Measurements from ENCODE around the gene NUDT3.
"Not testable (repeated sequence)": the region's sequence is repeated elsewhere in the genome, so short reads cannot be mapped to it uniquely, and the experiment has no call there.

The NUDT3 gene

GRCh38 chr6:34371865-34372264 is 20.6 kb downstream of the NUDT3 start:
- not testable (repeated sequence) for DNase-seq (ENCODE audit: low read depth in 4 of 4, low spot score in 1 of 4)

- no peak for DNase-seq (ENCODE audit: low read depth in 4 of 4, low spot score in 1 of 4)
These were observed 22.1 kb downstream of the NUDT3 start for GRCh38 chr6:34370361-34370760.

GRCh38 chr6:34369385-34369784 is 23.1 kb downstream of the NUDT3 start:
- DNase-seq (ENCODE audit: low read depth in 4 of 4, low spot score in 1 of 4), result no peak

GRCh38 chr6:34366639-34366921 is 25.9 kb downstream of the NUDT3 start:
- DNase-seq (ENCODE audit: low read depth in 4 of 4, low spot score in 1 of 4), result no peak

- not testable (repeated sequence) for DNase-seq (ENCODE audit: low read depth in 4 of 4, low spot score in 1 of 4)
These were observed 26.5 kb downstream of the NUDT3 start for GRCh38 chr6:34365781-34366638.

GRCh38 chr6:34363681-34364075 is 28.8 kb downstream of the NUDT3 start:
- not testable (repeated sequence) for DNase-seq (ENCODE audit: low read depth in 4 of 4, low spot score in 1 of 4)

- DNase-seq (ENCODE audit: low read depth in 4 of 4, low spot score in 1 of 4), result no peak
These were observed 29.4 kb downstream of the NUDT3 start for GRCh38 chr6:34362909-34363680.

- no peak for DNase-seq (ENCODE audit: low read depth in 4 of 4, low spot score in 1 of 4)
These were observed 30.3 kb downstream of the NUDT3 start for GRCh38 chr6:34362176-34362575.

GRCh38 chr6:34360556-34360955 is 31.9 kb downstream of the NUDT3 start:
- DNase-seq (ENCODE audit: low read depth in 4 of 4, low spot score in 1 of 4), result no peak

- no peak for DNase-seq (ENCODE audit: low read depth in 4 of 4, low spot score in 1 of 4)
These were observed 32.9 kb downstream of the NUDT3 start for GRCh38 chr6:34359418-34360158.

- DNase-seq (ENCODE audit: low read depth in 4 of 4, low spot score in 1 of 4), result no peak
These were observed 34.0 kb downstream of the NUDT3 start for GRCh38 chr6:34358389-34358905.

- DNase-seq (ENCODE audit: low read depth in 4 of 4, low spot score in 1 of 4), result no peak
These were observed 34.5 kb downstream of the NUDT3 start for GRCh38 chr6:34357937-34358336.

GRCh38 chr6:34355889-34356288 is 36.6 kb downstream of the NUDT3 start:
- DNase-seq (ENCODE audit: low read depth in 4 of 4, low spot score in 1 of 4), result no peak

GRCh38 chr6:34354230-34354629 is 38.2 kb downstream of the NUDT3 start:
- DNase-seq (ENCODE audit: low read depth in 4 of 4, low spot score in 1 of 4), result not testable (repeated sequence)

GRCh38 chr6:34353530-34353929 is 38.9 kb downstream of the NUDT3 start:
- DNase-seq (ENCODE audit: low read depth in 4 of 4, low spot score in 1 of 4), result not testable (repeated sequence)

- no peak for DNase-seq (ENCODE audit: low read depth in 4 of 4, low spot score in 1 of 4)
These were observed 40.0 kb downstream of the NUDT3 start for GRCh38 chr6:34352305-34352937.

GRCh38 chr6:34350934-34351217 is 41.6 kb downstream of the NUDT3 start:
- no peak for DNase-seq (ENCODE audit: low read depth in 4 of 4, low spot score in 1 of 4)

GRCh38 chr6:34350137-34350933 is 42.1 kb downstream of the NUDT3 start:
- no peak for DNase-seq (ENCODE audit: low read depth in 4 of 4, low spot score in 1 of 4)

- DNase-seq (ENCODE audit: low read depth in 4 of 4, low spot score in 1 of 4), result no peak
These were observed 43.3 kb downstream of the NUDT3 start for GRCh38 chr6:34349211-34349610.

GRCh38 chr6:34347303-34347702 is 45.2 kb downstream of the NUDT3 start:
- no peak for DNase-seq (ENCODE audit: low read depth in 4 of 4, low spot score in 1 of 4)

All from stimulated activated CD4-positive, alpha-beta T cell treated with anti-CD3 and anti-CD28 coated beads, Interleukin-1b, Interleukin-23, amount 100 ng/mL, for 24 hours (primary cell).